ENCODE results near the gene CTIF.

DNA sequence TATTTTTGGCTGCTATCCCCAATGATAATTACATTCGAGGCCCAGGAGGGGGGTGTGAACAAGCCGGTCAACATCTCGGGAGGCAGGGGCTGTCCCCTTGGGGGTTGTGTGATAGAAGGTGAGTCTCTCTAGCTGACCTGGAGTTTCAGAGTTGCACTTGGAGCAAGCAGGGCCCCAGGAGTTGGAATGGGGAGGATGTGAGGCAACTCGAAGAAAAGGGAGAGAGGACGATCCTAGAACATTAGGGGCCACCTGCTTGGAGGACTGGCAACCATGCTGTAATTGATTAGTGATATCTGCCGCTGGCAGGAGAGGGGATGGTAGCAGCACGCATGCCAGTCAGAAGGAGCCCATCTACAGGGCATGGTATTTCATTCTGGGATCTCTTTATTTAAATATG is 122.6 kb downstream of the CTIF start:
- TF ChIP-seq, protein P1, sequence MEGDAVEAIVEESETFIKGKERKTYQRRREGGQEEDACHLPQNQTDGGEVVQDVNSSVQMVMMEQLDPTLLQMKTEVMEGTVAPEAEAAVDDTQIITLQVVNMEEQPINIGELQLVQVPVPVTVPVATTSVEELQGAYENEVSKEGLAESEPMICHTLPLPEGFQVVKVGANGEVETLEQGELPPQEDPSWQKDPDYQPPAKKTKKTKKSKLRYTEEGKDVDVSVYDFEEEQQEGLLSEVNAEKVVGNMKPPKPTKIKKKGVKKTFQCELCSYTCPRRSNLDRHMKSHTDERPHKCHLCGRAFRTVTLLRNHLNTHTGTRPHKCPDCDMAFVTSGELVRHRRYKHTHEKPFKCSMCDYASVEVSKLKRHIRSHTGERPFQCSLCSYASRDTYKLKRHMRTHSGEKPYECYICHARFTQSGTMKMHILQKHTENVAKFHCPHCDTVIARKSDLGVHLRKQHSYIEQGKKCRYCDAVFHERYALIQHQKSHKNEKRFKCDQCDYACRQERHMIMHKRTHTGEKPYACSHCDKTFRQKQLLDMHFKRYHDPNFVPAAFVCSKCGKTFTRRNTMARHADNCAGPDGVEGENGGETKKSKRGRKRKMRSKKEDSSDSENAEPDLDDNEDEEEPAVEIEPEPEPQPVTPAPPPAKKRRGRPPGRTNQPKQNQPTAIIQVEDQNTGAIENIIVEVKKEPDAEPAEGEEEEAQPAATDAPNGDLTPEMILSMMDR (IDR thresholded peaks at IDR 0.05): no peak
- TF ChIP-seq POLR2A (IDR thresholded peaks at IDR 0.05) (no peak), POLR2AphosphoS5 (IDR thresholded peaks at IDR 0.05) (no peak), EP300 (IDR thresholded peaks at IDR 0.05) (no peak)
